Cardiac muscle cell (in vitro differentiated cells and primary cell): ENCODE measurements around the gene CASZ1. TPM values are rescaled to one million over a fixed set of nuclear protein-coding genes. Genes with fewer than 3 reads are reported as not detected.

Experiments used
- DNase-seq, 2 donors: peaks; one replicate each; pipeline versions ENCODE4 v3.0.0 to v3.0.0-alpha.2; 2010 to 2017; ENCODE audit warnings: low read depth in 1 of 2, low spot score in 1 of 2
- H3K27ac ChIP-seq: fragments of 200-600 bp; sonication (generic); 2 replicates; pipeline ENCODE4 v1.5.1; 2016
- H3K27me3 ChIP-seq: fragments of 200-600 bp; sonication (generic); 2 replicates; pipeline ENCODE4 v1.6.0; 2016; ENCODE audit warnings: control low read depth
- H3K36me3 ChIP-seq: fragments of 200-600 bp; sonication (generic); 2 replicates; pipeline ENCODE4 v1.5.1; 2016; ENCODE audit warnings: control low read depth
- H3K4me1 ChIP-seq: fragments of 200-600 bp; sonication (generic); 2 replicates; pipeline ENCODE4 v1.8.1; 2017; ENCODE audit warnings: low read depth, mild to moderate bottlenecking, mixed run types
- H3K4me3 ChIP-seq: fragments of 200-600 bp; sonication (generic); 2 replicates; pipeline ENCODE4 v1.5.1; 2016; ENCODE audit warnings: mild to moderate bottlenecking
- H3K9me3 ChIP-seq: fragments of 200-600 bp; sonication (generic); 2 replicates; pipeline ENCODE4 v1.5.1; 2017; ENCODE audit warnings: low read depth, mild to moderate bottlenecking, control low read depth
- CTCF ChIP-seq: IDR thresholded peaks from 2 replicates; pipeline ENCODE4 v1.5.1; 2012; ENCODE audit warnings: low read depth, mild to moderate bottlenecking, low read length
- polyA plus RNA-seq: library from polyadenylated mRNA; unstranded; fragments of >200 nt; fragmentation: Nextera tagmentation; extraction: Ambion mirVana; gene quantifications from 2 replicates; pipeline ENCODE4 v1.2.1, GENCODE V29; 2016
- total RNA-seq: library from RNA; depleted of rRNA; stranded (reverse); fragments of >200 nt; gene quantifications from 2 replicates; pipeline ENCODE4 v1.2.3, GENCODE V29; 2016

The CASZ1 gene
- total and polyA plus RNA-seq, 2 experiments from 2014 or later = 53.5 to 87.3 TPM

GRCh38 chr1:10639011-10639774 lies 157.3 kb downstream of the CASZ1 start:
- Histone ChIP-seq H3K4me3 (no peak overlapping the region), H3K27me3 (peaks cover 11% of the 10 kb centered on the region), H3K36me3 (peaks cover 28% of the 10 kb centered on the region), H3K9me3 (no peaks in the 10 kb centered on the region), H3K27ac (no peak overlapping the region), H3K4me1 (no peaks in the 10 kb centered on the region)
- DNase-seq = peak in 1 of 2 donors; percentile 22
- TF ChIP-seq CTCF = no peak

GRCh38 chr1:10638559-10639005 lies 157.9 kb downstream of the CASZ1 start:
- H3K4me3 ChIP-seq = no peak overlapping the region
- TF ChIP-seq CTCF = no peak
- no peaks in the 10 kb centered on the region for H3K4me1 ChIP-seq
- DNase-seq = no peak
- peaks cover 11% of the 10 kb centered on the region for H3K27me3 ChIP-seq
- peaks cover 22% of the 10 kb centered on the region for H3K36me3 ChIP-seq
- H3K9me3 ChIP-seq = no peaks in the 10 kb centered on the region
- no peak overlapping the region for H3K27ac ChIP-seq

- H3K27ac ChIP-seq = no peak overlapping the region
- no peak for TF ChIP-seq CTCF
- H3K4me3 ChIP-seq = no peak overlapping the region
- peaks cover 11% of the 10 kb centered on the region for H3K27me3 ChIP-seq
- DNase-seq = no peak
- no peaks in the 10 kb centered on the region for H3K9me3 ChIP-seq
- H3K36me3 ChIP-seq = peaks cover 17% of the 10 kb centered on the region
- no peaks in the 10 kb centered on the region for H3K4me1 ChIP-seq
Measured at GRCh38 chr1:10637834-10638558, 158.4 kb downstream of the CASZ1 start.

DNA sequence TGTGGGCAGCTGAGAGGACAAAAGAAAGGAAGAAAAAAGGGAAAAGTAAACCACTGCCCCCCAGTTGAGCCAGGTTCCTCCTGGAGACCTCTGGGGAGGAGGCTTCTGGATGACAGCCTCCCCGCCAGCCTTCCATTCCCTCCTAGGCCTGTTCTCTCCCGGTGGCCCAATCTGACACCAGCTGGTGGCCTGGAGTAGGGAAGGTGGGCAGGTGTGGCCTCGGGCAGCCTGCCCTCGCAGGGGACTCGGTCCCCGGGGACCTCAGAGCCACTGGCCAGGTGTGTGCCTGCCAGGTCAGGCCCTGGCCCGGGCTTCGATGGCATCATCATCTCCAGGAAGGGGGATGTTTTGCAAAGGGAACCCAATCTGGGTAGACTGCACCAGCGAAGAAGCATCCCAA lies 159.0 kb downstream of the CASZ1 start:
- TF ChIP-seq CTCF = no peak
- Histone ChIP-seq H3K27ac (no peak overlapping the region), H3K4me1 (peaks cover 2% of the 10 kb centered on the region), H3K36me3 (peaks cover 11% of the 10 kb centered on the region), H3K9me3 (no peaks in the 10 kb centered on the region), H3K27me3 (peaks cover 11% of the 10 kb centered on the region), H3K4me3 (no peak overlapping the region)
- no peak for DNase-seq

- Histone ChIP-seq H3K4me3 (no peak overlapping the region), H3K27me3 (peaks cover 11% of the 10 kb centered on the region), H3K36me3 (peaks cover 8% of the 10 kb centered on the region), H3K9me3 (no peaks in the 10 kb centered on the region), H3K27ac (peak overlapping the region; percentile 11), H3K4me1 (peaks cover 16% of the 10 kb centered on the region)
- DNase-seq = no peak
- no peak for TF ChIP-seq CTCF
Measured at GRCh38 chr1:10635992-10636391, 160.5 kb downstream of the CASZ1 start.
